Measurements from ENCODE around the gene LRPAP1.
"Not testable (repeated sequence)": the region's sequence is repeated elsewhere in the genome, so short reads cannot be mapped to it uniquely, and the experiment has no call there.

Gene LRPAP1

GRCh38 chr4:3560465-3560864, 28.2 kb upstream of the LRPAP1 start:
- not testable (repeated sequence) for DNase-seq (ENCODE audit: low spot score)

GRCh38 chr4:3559381-3560290, 27.4 kb upstream of the LRPAP1 start:
- not testable (repeated sequence) for DNase-seq (ENCODE audit: low spot score)

GRCh38 chr4:3558514-3558836, 26.3 kb upstream of the LRPAP1 start:
- not testable (repeated sequence) for DNase-seq (ENCODE audit: low spot score)

- DNase-seq (ENCODE audit: low spot score): not testable (repeated sequence)
Measured at GRCh38 chr4:3557676-3558513, 25.7 kb upstream of the LRPAP1 start.

GRCh38 chr4:3557088-3557492, 24.9 kb upstream of the LRPAP1 start:
- DNase-seq (ENCODE audit: low spot score): not testable (repeated sequence)

GRCh38 chr4:3556244-3556867, 24.1 kb upstream of the LRPAP1 start:
- DNase-seq (ENCODE audit: low spot score): not testable (repeated sequence)

GRCh38 chr4:3555459-3556070, 23.3 kb upstream of the LRPAP1 start:
- not testable (repeated sequence) for DNase-seq (ENCODE audit: low spot score)

GRCh38 chr4:3551366-3551765, 19.1 kb upstream of the LRPAP1 start:
- not testable (repeated sequence) for DNase-seq (ENCODE audit: low spot score)

GRCh38 chr4:3550792-3551325, 18.6 kb upstream of the LRPAP1 start:
- DNase-seq (ENCODE audit: low spot score): not testable (repeated sequence)

GRCh38 chr4:3550041-3550440, 17.8 kb upstream of the LRPAP1 start:
- DNase-seq (ENCODE audit: low spot score): not testable (repeated sequence)

- DNase-seq (ENCODE audit: low spot score): not testable (repeated sequence)
Measured at GRCh38 chr4:3549694-3550001, 17.4 kb upstream of the LRPAP1 start.

- not testable (repeated sequence) for DNase-seq (ENCODE audit: low spot score)
Measured at GRCh38 chr4:3548991-3549693, 16.9 kb upstream of the LRPAP1 start.

- DNase-seq (ENCODE audit: low spot score): not testable (repeated sequence)
Measured at GRCh38 chr4:3546721-3547120, 14.5 kb upstream of the LRPAP1 start.

GRCh38 chr4:3545351-3545750, 13.1 kb upstream of the LRPAP1 start:
- not testable (repeated sequence) for DNase-seq (ENCODE audit: low spot score)

GRCh38 chr4:3544259-3545025, 12.2 kb upstream of the LRPAP1 start:
- DNase-seq (ENCODE audit: low spot score): not testable (repeated sequence)

GRCh38 chr4:3543415-3543814, 11.2 kb upstream of the LRPAP1 start:
- not testable (repeated sequence) for DNase-seq (ENCODE audit: low spot score)

- DNase-seq (ENCODE audit: low spot score): not testable (repeated sequence)
Measured at GRCh38 chr4:3538906-3539305, 6.7 kb upstream of the LRPAP1 start.

- not testable (repeated sequence) for DNase-seq (ENCODE audit: low spot score)
Measured at GRCh38 chr4:3535812-3536211, 3.6 kb upstream of the LRPAP1 start.

- no peak for DNase-seq (ENCODE audit: low spot score)
Measured at GRCh38 chr4:3533423-3533820, 1.2 kb upstream of the LRPAP1 start.

- no peak for DNase-seq (ENCODE audit: low spot score)
Measured at GRCh38 chr4:3532751-3533422, 665 bp upstream of the LRPAP1 start.
